ENCODE results near the gene SESN2.

GRCh38 chr1:28243685-28244311, 15.5 kb upstream of the SESN2 start:
- TF ChIP-seq CTCF (conservative IDR thresholded peaks at IDR 0.05; ENCODE audit: low read length) (no peak), EZH2phosphoT487 (IDR thresholded peaks at IDR 0.05; ENCODE audit: borderline replicate concordance) (no peak)
